ENCODE measurements around the gene RP9. TPM values are rescaled to one million over a fixed set of nuclear protein-coding genes. Genes with fewer than 3 reads are reported as not detected.

RP9 gene
- total and polyA plus RNA-seq, 2 of the 4 experiments (the other 2 are of a cell fraction) = 9.5 to 18.1 TPM

GRCh38 chr7:33118383-33118782, 9.2 kb upstream of the RP9 start:
- no peak overlapping the region for H2BK20ac ChIP-seq (ENCODE audit: low read depth, low read length)
- no peak overlapping the region for H3K4me2 ChIP-seq (ENCODE audit: low read depth, low read length)
- POLR2A ChIA-PET (ENCODE audit: unreplicated experiment) = no interaction called here
- H3K27me3 ChIP-seq (ENCODE audit: control insufficient read depth, insufficient read depth, low read length) = peaks cover 2% of the 10 kb centered on the region
- no peaks in the 10 kb centered on the region for H3K4me1 ChIP-seq (ENCODE audit: control insufficient read depth, insufficient read depth, low read length)
- DNase-seq (no peak), ATAC-seq (ENCODE audit: low read depth) (no peak)
- no peak overlapping the region for H2AK5ac ChIP-seq (ENCODE audit: low read depth, low read length)
- dilution Hi-C loops (cut with HindIII; ENCODE audit: low sequenced_read_pairs, unreplicated experiment) = no loop called here
- no peaks in the 10 kb centered on the region for H3K9me3 ChIP-seq (ENCODE audit: control insufficient read depth, insufficient read depth, low read length)
- H2AFZ ChIP-seq (replicated peaks; ENCODE audit: low read length, poor library complexity) = no peak overlapping the region
- TF ChIP-seq BHLHE40 (IDR thresholded peaks at IDR 0.05; ENCODE audit: low read depth, low read length) (no peak), RFX5 (IDR thresholded peaks at IDR 0.05; ENCODE audit: low read depth, low read length) (no peak), ELK1 (IDR thresholded peaks at IDR 0.05; ENCODE audit: borderline replicate concordance, low read depth, low read length) (no peak), RAD21 (IDR thresholded peaks at IDR 0.05; ENCODE audit: low read length) (no peak), CTCF (conservative IDR thresholded peaks at IDR 0.05; ENCODE audit: low read depth, low read length) (no peak)
- in situ Hi-C loops (cut with MboI; ENCODE audit: low sequenced_read_pairs) = no loop called here
- no peak overlapping the region for H3K9ac ChIP-seq (ENCODE audit: low read depth, low read length)
- no peak overlapping the region for H2AK9ac ChIP-seq (replicated peaks; ENCODE audit: low read depth, low read length, poor library complexity)
- H3K79me1 ChIP-seq (ENCODE audit: low read depth in 1 of 2, low read length in 2 of 2) = no peaks in the 10 kb centered on the region
- H3K56ac ChIP-seq (ENCODE audit: extremely low read depth, insufficient read depth, low read length) = no peak overlapping the region
- no CpG with 5 or more reads among the region's 3 CpGs for WGBS, 2 experiments (ENCODE audit: extremely low coverage in 2 of 2, insufficient read length in 1 of 2)
- H3K18ac ChIP-seq (ENCODE audit: low read depth, low read length) = no peak overlapping the region
- no TSS peak for BruUV-seq (replicated peaks)
- no peak overlapping the region for H2BK120ac ChIP-seq (ENCODE audit: low read depth, low read length)
- H2BK5ac ChIP-seq (ENCODE audit: low read depth, low read length, poor library complexity, severe bottlenecking) = no peak overlapping the region
- H4K91ac ChIP-seq (ENCODE audit: insufficient read depth, low read depth, low read length) = no peak overlapping the region
- no peak overlapping the region for H4K8ac ChIP-seq (ENCODE audit: low read depth in 2 of 2, low read length in 2 of 2)
- H3K23ac ChIP-seq (ENCODE audit: low read depth, low read length) = no peak overlapping the region
- H3K9me1 ChIP-seq (ENCODE audit: insufficient read depth, low read length) = no peaks in the 10 kb centered on the region
- H3K4ac ChIP-seq (ENCODE audit: low read depth, low read length) = no peak overlapping the region
- CTCF ChIA-PET = no interaction called here
- H4K5ac ChIP-seq (ENCODE audit: low read depth, low read length) = no peak overlapping the region
- H4K20me1 ChIP-seq (ENCODE audit: insufficient read depth, low read length) = no peaks in the 10 kb centered on the region
- no peaks in the 10 kb centered on the region for H3K36me3 ChIP-seq (ENCODE audit: control insufficient read depth, insufficient read depth, low read length)
- no peak overlapping the region for H3K27ac ChIP-seq (ENCODE audit: insufficient read depth, low read length)
- H3K14ac ChIP-seq (replicated peaks; ENCODE audit: low read depth, low read length) = no peak overlapping the region
- no peak overlapping the region for H3K4me3 ChIP-seq (ENCODE audit: insufficient read depth, low read depth, low read length)
- H2BK15ac ChIP-seq (ENCODE audit: low read depth, low read length) = no peak overlapping the region
- intact Hi-C loops (cut with micrococcal nuclease) = no loop called here
